ENCODE results near the gene FBN1. TPM values are rescaled to one million over a fixed set of nuclear protein-coding genes. Genes with fewer than 3 reads are reported as not detected.

FBN1 gene
- total and polyA plus RNA-seq, 2 experiments from 2014 or later = 1.9 to 3.8 TPM

DNA sequence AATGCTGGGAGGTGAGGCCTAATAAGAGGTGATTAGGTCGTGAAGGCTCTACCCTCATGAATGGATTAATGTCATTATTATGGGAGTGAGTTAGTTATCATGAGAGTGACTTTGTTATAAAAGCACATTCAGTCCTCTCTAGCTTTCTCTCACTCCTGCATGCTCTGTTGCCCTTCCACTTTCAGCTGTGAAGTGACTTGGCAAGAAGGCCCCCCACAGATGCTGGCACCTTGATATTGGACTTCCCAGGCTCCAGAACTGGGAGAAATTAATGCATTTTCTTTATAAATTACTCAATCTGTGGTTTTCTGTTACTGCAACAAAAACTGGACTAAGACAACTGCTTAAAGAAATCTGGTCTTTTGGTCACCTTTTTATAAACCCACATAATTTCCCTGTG lies 144.3 kb downstream of the FBN1 start:
- H3K36me3 ChIP-seq (ENCODE audit: insufficient read depth) = no peaks in the 10 kb centered on the region
- Mint-ChIP-seq H3K4me3 (no peak overlapping the region), H3K4me1 (no peaks in the 10 kb centered on the region), H3K36me3 (ENCODE audit: low read depth) (no peaks in the 10 kb centered on the region), H3K27me3 (ENCODE audit: insufficient read depth, low read depth, poor library complexity) (peaks cover 4% of the 10 kb centered on the region), H3K9me3 (no peaks in the 10 kb centered on the region), H3K27ac (no peak overlapping the region)
- no peaks in the 10 kb centered on the region for H3F3A ChIP-seq (replicated peaks; ENCODE audit: low read depth)
- H3K4me3 ChIP-seq = no peak overlapping the region
- H3K4me1 ChIP-seq (ENCODE audit: insufficient read depth) = no peaks in the 10 kb centered on the region
- H3K9me2 ChIP-seq (ENCODE audit: insufficient read depth) = no peaks in the 10 kb centered on the region
- H2AFZ ChIP-seq = no peak overlapping the region
- TF ChIP-seq, protein P1, sequence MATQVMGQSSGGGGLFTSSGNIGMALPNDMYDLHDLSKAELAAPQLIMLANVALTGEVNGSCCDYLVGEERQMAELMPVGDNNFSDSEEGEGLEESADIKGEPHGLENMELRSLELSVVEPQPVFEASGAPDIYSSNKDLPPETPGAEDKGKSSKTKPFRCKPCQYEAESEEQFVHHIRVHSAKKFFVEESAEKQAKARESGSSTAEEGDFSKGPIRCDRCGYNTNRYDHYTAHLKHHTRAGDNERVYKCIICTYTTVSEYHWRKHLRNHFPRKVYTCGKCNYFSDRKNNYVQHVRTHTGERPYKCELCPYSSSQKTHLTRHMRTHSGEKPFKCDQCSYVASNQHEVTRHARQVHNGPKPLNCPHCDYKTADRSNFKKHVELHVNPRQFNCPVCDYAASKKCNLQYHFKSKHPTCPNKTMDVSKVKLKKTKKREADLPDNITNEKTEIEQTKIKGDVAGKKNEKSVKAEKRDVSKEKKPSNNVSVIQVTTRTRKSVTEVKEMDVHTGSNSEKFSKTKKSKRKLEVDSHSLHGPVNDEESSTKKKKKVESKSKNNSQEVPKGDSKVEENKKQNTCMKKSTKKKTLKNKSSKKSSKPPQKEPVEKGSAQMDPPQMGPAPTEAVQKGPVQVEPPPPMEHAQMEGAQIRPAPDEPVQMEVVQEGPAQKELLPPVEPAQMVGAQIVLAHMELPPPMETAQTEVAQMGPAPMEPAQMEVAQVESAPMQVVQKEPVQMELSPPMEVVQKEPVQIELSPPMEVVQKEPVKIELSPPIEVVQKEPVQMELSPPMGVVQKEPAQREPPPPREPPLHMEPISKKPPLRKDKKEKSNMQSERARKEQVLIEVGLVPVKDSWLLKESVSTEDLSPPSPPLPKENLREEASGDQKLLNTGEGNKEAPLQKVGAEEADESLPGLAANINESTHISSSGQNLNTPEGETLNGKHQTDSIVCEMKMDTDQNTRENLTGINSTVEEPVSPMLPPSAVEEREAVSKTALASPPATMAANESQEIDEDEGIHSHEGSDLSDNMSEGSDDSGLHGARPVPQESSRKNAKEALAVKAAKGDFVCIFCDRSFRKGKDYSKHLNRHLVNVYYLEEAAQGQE (IDR thresholded peaks at IDR 0.05; ENCODE audit: unreplicated experiment) = no peak
- TF ChIP-seq ZNF331 (CRISPR knock-in tag; IDR thresholded peaks at IDR 0.05; ENCODE audit: low read depth) (no peak), EZH2 (IDR thresholded peaks at IDR 0.05; ENCODE audit: low read depth, unreplicated experiment) (no peak), CREB1 (CRISPR knock-in tag; IDR thresholded peaks at IDR 0.05; ENCODE audit: low read depth) (no peak)
- no peak for ATAC-seq
- no peaks in the 10 kb centered on the region for H4K20me1 ChIP-seq (replicated peaks; ENCODE audit: insufficient read depth)
- no peak overlapping the region for H3K27ac ChIP-seq (ENCODE audit: low read depth)
- no peaks in the 10 kb centered on the region for H3K79me2 ChIP-seq (replicated peaks; ENCODE audit: insufficient read depth)
- no peak overlapping the region for H3K4me2 ChIP-seq
- DNase-seq (ENCODE audit: low spot score) = no peak
- no peaks in the 10 kb centered on the region for H3K27me3 ChIP-seq (ENCODE audit: insufficient read depth)

DNA sequence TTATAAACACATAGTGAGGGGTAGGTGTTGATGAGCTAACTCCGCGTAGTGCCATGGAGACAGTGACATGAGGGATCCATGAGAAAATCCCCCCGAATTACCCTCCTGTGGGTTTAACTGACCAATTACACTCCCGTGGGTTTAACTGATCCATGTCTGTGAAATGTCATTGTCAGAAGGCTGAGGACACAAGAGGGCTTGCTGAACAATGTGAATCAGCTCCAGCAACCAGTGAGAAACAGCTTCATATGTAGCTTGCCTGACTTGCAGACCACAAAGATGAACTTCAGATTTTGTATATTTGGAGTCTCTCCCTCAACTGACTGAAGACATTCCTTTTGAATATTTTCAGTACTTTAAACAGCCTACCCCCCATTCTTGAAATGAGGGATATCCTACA lies 144.9 kb downstream of the FBN1 start:
- no peaks in the 10 kb centered on the region for H3K36me3 ChIP-seq (ENCODE audit: insufficient read depth)
- Mint-ChIP-seq H3K27me3 (ENCODE audit: insufficient read depth, low read depth, poor library complexity) (peaks cover 4% of the 10 kb centered on the region), H3K4me3 (no peak overlapping the region), H3K27ac (no peak overlapping the region), H3K9me3 (no peaks in the 10 kb centered on the region), H3K36me3 (ENCODE audit: low read depth) (no peaks in the 10 kb centered on the region), H3K4me1 (no peaks in the 10 kb centered on the region)
- no peaks in the 10 kb centered on the region for H4K20me1 ChIP-seq (replicated peaks; ENCODE audit: insufficient read depth)
- no peaks in the 10 kb centered on the region for H3K79me2 ChIP-seq (replicated peaks; ENCODE audit: insufficient read depth)
- no peak overlapping the region for H3K27ac ChIP-seq (ENCODE audit: low read depth)
- no peak overlapping the region for H3K4me3 ChIP-seq
- H2AFZ ChIP-seq = no peak overlapping the region
- no peaks in the 10 kb centered on the region for H3K4me1 ChIP-seq (ENCODE audit: insufficient read depth)
- no peak for ATAC-seq
- DNase-seq (ENCODE audit: low spot score) = no peak
- H3K27me3 ChIP-seq (ENCODE audit: insufficient read depth) = no peaks in the 10 kb centered on the region
- no peak overlapping the region for H3K4me2 ChIP-seq
- H3K9me2 ChIP-seq (ENCODE audit: insufficient read depth) = no peaks in the 10 kb centered on the region
- H3F3A ChIP-seq (replicated peaks; ENCODE audit: low read depth) = no peaks in the 10 kb centered on the region
- TF ChIP-seq, protein P2, sequence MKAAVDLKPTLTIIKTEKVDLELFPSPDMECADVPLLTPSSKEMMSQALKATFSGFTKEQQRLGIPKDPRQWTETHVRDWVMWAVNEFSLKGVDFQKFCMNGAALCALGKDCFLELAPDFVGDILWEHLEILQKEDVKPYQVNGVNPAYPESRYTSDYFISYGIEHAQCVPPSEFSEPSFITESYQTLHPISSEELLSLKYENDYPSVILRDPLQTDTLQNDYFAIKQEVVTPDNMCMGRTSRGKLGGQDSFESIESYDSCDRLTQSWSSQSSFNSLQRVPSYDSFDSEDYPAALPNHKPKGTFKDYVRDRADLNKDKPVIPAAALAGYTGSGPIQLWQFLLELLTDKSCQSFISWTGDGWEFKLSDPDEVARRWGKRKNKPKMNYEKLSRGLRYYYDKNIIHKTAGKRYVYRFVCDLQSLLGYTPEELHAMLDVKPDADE (IDR thresholded peaks at IDR 0.05) = no peak
- TF ChIP-seq, protein P3, sequence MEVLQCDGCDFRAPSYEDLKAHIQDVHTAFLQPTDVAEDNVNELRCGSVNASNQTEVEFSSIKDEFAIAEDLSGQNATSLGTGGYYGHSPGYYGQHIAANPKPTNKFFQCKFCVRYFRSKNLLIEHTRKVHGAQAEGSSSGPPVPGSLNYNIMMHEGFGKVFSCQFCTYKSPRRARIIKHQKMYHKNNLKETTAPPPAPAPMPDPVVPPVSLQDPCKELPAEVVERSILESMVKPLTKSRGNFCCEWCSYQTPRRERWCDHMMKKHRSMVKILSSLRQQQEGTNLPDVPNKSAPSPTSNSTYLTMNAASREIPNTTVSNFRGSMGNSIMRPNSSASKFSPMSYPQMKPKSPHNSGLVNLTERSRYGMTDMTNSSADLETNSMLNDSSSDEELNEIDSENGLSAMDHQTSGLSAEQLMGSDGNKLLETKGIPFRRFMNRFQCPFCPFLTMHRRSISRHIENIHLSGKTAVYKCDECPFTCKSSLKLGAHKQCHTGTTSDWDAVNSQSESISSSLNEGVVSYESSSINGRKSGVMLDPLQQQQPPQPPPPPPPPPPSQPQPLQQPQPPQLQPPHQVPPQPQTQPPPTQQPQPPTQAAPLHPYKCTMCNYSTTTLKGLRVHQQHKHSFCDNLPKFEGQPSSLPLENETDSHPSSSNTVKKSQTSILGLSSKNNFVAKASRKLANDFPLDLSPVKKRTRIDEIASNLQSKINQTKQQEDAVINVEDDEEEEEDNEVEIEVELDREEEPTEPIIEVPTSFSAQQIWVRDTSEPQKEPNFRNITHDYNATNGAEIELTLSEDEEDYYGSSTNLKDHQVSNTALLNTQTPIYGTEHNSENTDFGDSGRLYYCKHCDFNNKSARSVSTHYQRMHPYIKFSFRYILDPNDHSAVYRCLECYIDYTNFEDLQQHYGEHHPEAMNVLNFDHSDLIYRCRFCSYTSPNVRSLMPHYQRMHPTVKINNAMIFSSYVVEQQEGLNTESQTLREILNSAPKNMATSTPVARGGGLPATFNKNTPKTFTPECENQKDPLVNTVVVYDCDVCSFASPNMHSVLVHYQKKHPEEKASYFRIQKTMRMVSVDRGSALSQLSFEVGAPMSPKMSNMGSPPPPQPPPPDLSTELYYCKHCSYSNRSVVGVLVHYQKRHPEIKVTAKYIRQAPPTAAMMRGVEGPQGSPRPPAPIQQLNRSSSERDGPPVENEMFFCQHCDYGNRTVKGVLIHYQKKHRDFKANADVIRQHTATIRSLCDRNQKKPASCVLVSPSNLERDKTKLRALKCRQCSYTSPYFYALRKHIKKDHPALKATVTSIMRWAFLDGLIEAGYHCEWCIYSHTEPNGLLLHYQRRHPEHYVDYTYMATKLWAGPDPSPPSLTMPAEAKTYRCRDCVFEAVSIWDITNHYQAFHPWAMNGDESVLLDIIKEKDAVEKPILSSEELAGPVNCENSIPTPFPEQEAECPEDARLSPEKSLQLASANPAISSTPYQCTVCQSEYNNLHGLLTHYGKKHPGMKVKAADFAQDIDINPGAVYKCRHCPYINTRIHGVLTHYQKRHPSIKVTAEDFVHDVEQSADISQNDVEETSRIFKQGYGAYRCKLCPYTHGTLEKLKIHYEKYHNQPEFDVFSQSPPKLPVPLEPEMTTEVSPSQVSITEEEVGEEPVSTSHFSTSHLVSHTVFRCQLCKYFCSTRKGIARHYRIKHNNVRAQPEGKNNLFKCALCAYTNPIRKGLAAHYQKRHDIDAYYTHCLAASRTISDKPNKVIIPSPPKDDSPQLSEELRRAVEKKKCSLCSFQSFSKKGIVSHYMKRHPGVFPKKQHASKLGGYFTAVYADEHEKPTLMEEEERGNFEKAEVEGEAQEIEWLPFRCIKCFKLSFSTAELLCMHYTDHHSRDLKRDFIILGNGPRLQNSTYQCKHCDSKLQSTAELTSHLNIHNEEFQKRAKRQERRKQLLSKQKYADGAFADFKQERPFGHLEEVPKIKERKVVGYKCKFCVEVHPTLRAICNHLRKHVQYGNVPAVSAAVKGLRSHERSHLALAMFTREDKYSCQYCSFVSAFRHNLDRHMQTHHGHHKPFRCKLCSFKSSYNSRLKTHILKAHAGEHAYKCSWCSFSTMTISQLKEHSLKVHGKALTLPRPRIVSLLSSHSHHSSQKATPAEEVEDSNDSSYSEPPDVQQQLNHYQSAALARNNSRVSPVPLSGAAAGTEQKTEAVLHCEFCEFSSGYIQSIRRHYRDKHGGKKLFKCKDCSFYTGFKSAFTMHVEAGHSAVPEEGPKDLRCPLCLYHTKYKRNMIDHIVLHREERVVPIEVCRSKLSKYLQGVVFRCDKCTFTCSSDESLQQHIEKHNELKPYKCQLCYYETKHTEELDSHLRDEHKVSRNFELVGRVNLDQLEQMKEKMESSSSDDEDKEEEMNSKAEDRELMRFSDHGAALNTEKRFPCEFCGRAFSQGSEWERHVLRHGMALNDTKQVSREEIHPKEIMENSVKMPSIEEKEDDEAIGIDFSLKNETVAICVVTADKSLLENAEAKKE (CRISPR knock-in tag; IDR thresholded peaks at IDR 0.05) = no peak
- TF ChIP-seq ZNF114 (CRISPR knock-in tag; IDR thresholded peaks at IDR 0.05) = no peak
- no peak for TF ChIP-seq STAT1 (IDR thresholded peaks at IDR 0.05; ENCODE audit: unreplicated experiment)
- no peak for TF ChIP-seq NANOG (IDR thresholded peaks at IDR 0.05; ENCODE audit: borderline replicate concordance)
- no peak for TF ChIP-seq EZH2 (IDR thresholded peaks at IDR 0.05; ENCODE audit: low read depth, unreplicated experiment)
- no peak for TF ChIP-seq POLR2AphosphoS5 (IDR thresholded peaks at IDR 0.05; ENCODE audit: low read depth)
- no peak for TF ChIP-seq CREB1 (CRISPR knock-in tag; IDR thresholded peaks at IDR 0.05; ENCODE audit: low read depth)
